Fibroblast of pulmonary artery (primary cell): ENCODE data around the gene PDZD7.

Experiments used
- DNase-seq: peaks from one replicate; pipeline ENCODE4 v3.0.0-alpha.2; 2010; ENCODE audit warnings: low read depth
- H3K4me3 ChIP-seq: replicated peaks from 2 replicates; pipeline ENCODE4 v1.5.1; 2011; ENCODE audit warnings: low read depth, mild to moderate bottlenecking, control low read depth, low read length, moderate library complexity
- CTCF ChIP-seq: IDR thresholded peaks from 2 replicates; pipeline ENCODE4 v1.5.1; 2011; ENCODE audit warnings: mild to moderate bottlenecking, control low read depth, low read length, inconsistent platforms; ENCODE audit errors: missing control alignments

PDZD7 gene

GRCh38 chr10:101071267-101071884 is 40.4 kb upstream of the PDZD7 start:
- no peak overlapping the region for H3K4me3 ChIP-seq
- TF ChIP-seq CTCF: no peak
- DNase-seq: peak; percentile 29

- TF ChIP-seq CTCF: no peak
- no peak for DNase-seq
Measured at GRCh38 chr10:101070098-101070497, 39.2 kb upstream of the PDZD7 start.

GRCh38 chr10:101069441-101069840 is 38.5 kb upstream of the PDZD7 start:
- no peak for TF ChIP-seq CTCF
- no peak overlapping the region for H3K4me3 ChIP-seq

More at GRCh38 chr10:101070098-101070497, 39.2 kb upstream of the PDZD7 start:
- no peak overlapping the region for H3K4me3 ChIP-seq

GRCh38 chr10:101067356-101068083 is 36.6 kb upstream of the PDZD7 start:
- DNase-seq: peak; percentile 86
- peak; percentile 88 for TF ChIP-seq CTCF
- H3K4me3 ChIP-seq: peak overlapping the region; percentile 56

More at GRCh38 chr10:101069441-101069840, 38.5 kb upstream of the PDZD7 start:
- no peak for DNase-seq

- no peak for TF ChIP-seq CTCF
- no peak for DNase-seq
- H3K4me3 ChIP-seq: peak overlapping the region; percentile 56
Measured at GRCh38 chr10:101066896-101067355, 36.0 kb upstream of the PDZD7 start.

GRCh38 chr10:101066146-101066895 is 35.4 kb upstream of the PDZD7 start:
- peak; percentile 54 for DNase-seq
- TF ChIP-seq CTCF: peak; percentile 48
- peak overlapping the region; percentile 42 for H3K4me3 ChIP-seq
